Activated T-helper 17 cell treated with anti-CD3 and anti-CD28 coated beads, Interleukin-2, amount 50 U/mL, for 72 hours (primary cell): ENCODE results near the gene GATD1. TPM values are rescaled to one million over a fixed set of nuclear protein-coding genes. Genes with fewer than 3 reads are reported as not detected.

Experiments
- ATAC-seq: fragments of 150-1000 bp; cut with Tn5 transposase; replicated peaks from 2 replicates; pipeline ENCODE4 v1.10.0; 2021; ENCODE audit warnings: mild to moderate bottlenecking, moderate library complexity
- H3K27ac Mint-ChIP-seq: one replicate; pipeline ENCODE4 v1.8.0; 2022; ENCODE audit warnings: mixed read lengths
- H3K27me3 Mint-ChIP-seq: one replicate; pipeline ENCODE4 v1.8.0; 2022; ENCODE audit warnings: mixed read lengths
- H3K36me3 Mint-ChIP-seq: one replicate; pipeline ENCODE4 v1.8.0; 2022; ENCODE audit warnings: low read depth, mild to moderate bottlenecking, mixed read lengths
- H3K4me1 Mint-ChIP-seq: one replicate; pipeline ENCODE4 v1.8.0; 2022; ENCODE audit warnings: mixed read lengths
- H3K4me3 Mint-ChIP-seq: one replicate; pipeline ENCODE4 v1.8.0; 2022; ENCODE audit warnings: mild to moderate bottlenecking, mixed read lengths
- H3K9me3 Mint-ChIP-seq: one replicate; pipeline ENCODE4 v1.8.0; 2022; ENCODE audit warnings: mixed read lengths
- total RNA-seq, 2 donors: library from RNA; stranded (reverse); gene quantifications; one replicate each; pipeline ENCODE4 v1.2.3, GENCODE V29; 2022

The GATD1 gene
- 10 to 100 TPM; 42.3 to 60.9 TPM for total RNA-seq

- Mint-ChIP-seq H3K36me3 (peaks cover 28% of the 10 kb centered on the region), H3K27ac (peak within 1 kb of the TSS; percentile 86), H3K4me1 (no peaks in the 10 kb centered on the region), H3K4me3 (peak within 1 kb of the TSS; percentile 83), H3K9me3 (no peaks in the 10 kb centered on the region), H3K27me3 (no peaks in the 10 kb centered on the region)
- ATAC-seq, result peak; percentile 92
Observed at GRCh38 chr11:777288-778255, at the start of gene GATD1. TSS of gene GATD1 (minus strand) at chr11:777487. CDS start at chr11:777462, 25 bp downstream.

GRCh38 chr11:826836-827145 lies 49.5 kb upstream of the GATD1 start:
- peaks cover 7% of the 10 kb centered on the region for H3K27me3 Mint-ChIP-seq
- peak overlapping the region; percentile 64 for H3K4me3 Mint-ChIP-seq
- no peaks in the 10 kb centered on the region for H3K9me3 Mint-ChIP-seq
- peaks cover 6% of the 10 kb centered on the region for H3K4me1 Mint-ChIP-seq
- ATAC-seq, result no peak
- peaks cover 16% of the 10 kb centered on the region for H3K36me3 Mint-ChIP-seq
- no peak overlapping the region for H3K27ac Mint-ChIP-seq

GRCh38 chr11:826227-826621 lies 48.9 kb upstream of the GATD1 start:
- peaks cover 4% of the 10 kb centered on the region for H3K27me3 Mint-ChIP-seq
- no peaks in the 10 kb centered on the region for H3K9me3 Mint-ChIP-seq
- peaks cover 16% of the 10 kb centered on the region for H3K36me3 Mint-ChIP-seq
- peaks cover 6% of the 10 kb centered on the region for H3K4me1 Mint-ChIP-seq
- peak overlapping the region; percentile 64 for H3K4me3 Mint-ChIP-seq
- H3K27ac Mint-ChIP-seq, result no peak overlapping the region
- ATAC-seq, result no peak

GRCh38 chr11:825366-826226 lies 48.3 kb upstream of the GATD1 start:
- no peaks in the 10 kb centered on the region for H3K9me3 Mint-ChIP-seq
- no peak for ATAC-seq
- peaks cover 4% of the 10 kb centered on the region for H3K27me3 Mint-ChIP-seq
- H3K4me1 Mint-ChIP-seq, result peaks cover 6% of the 10 kb centered on the region
- H3K36me3 Mint-ChIP-seq, result peaks cover 16% of the 10 kb centered on the region
- H3K27ac Mint-ChIP-seq, result no peak overlapping the region
- no peak overlapping the region for H3K4me3 Mint-ChIP-seq

DNA sequence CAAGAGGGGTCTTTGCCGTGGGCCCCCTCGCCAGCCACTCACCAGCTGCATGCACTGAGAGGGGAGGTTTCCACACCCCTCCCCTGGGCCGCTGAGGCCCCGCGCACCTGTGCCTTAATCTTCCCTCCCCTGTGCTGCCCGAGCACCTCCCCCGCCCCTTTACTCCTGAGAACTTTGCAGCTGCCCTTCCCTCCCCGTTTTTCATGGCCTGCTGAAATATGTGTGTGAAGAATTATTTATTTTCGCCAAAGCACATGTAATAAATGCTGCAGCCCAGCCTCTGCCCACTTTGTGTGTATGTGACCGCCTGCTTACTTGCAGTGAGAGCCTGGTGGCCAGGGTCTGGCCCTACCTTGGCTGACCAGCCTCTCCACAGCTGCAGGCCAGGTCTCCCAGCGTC lies 47.7 kb upstream of the GATD1 start:
- H3K4me1 Mint-ChIP-seq, result peaks cover 6% of the 10 kb centered on the region
- H3K4me3 Mint-ChIP-seq, result no peak overlapping the region
- H3K27me3 Mint-ChIP-seq, result peaks cover 4% of the 10 kb centered on the region
- peaks cover 16% of the 10 kb centered on the region for H3K36me3 Mint-ChIP-seq
- H3K27ac Mint-ChIP-seq, result no peak overlapping the region
- ATAC-seq, result no peak
- no peaks in the 10 kb centered on the region for H3K9me3 Mint-ChIP-seq

DNA sequence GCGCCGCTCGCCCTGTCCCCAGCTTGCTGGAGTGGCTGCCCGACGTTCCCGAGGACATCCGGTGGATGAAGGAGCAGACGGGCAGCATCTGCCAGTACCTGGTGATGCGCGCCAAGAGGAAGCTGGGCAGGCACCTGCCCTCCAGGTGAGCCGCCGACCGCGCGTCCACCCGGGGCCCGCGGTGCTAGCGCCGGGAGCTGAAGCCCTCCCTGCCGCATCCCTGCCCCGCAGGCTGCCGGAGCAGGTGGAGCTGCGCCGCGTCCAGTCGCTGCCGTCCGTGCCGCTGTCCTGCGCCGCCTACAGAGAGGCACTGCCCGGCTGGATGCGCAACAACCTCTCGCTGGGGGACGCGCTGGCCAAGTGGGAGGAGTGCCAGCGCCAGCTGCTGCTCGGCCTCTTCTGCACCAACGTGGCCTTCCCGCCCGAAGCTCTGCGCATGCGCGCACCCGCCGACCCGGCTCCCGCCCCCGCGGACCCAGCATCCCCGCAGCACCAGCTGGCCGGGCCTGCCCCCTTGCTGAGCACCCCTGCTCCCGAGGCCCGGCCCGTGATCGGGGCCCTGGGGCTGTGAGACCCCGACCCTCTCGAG lies 47.1 kb upstream of the GATD1 start:
- peaks cover 6% of the 10 kb centered on the region for H3K4me1 Mint-ChIP-seq
- H3K27me3 Mint-ChIP-seq, result peaks cover 4% of the 10 kb centered on the region
- ATAC-seq, result no peak
- H3K36me3 Mint-ChIP-seq, result peaks cover 16% of the 10 kb centered on the region
- H3K4me3 Mint-ChIP-seq, result no peak overlapping the region
- no peaks in the 10 kb centered on the region for H3K9me3 Mint-ChIP-seq
- H3K27ac Mint-ChIP-seq, result no peak overlapping the region

DNA sequence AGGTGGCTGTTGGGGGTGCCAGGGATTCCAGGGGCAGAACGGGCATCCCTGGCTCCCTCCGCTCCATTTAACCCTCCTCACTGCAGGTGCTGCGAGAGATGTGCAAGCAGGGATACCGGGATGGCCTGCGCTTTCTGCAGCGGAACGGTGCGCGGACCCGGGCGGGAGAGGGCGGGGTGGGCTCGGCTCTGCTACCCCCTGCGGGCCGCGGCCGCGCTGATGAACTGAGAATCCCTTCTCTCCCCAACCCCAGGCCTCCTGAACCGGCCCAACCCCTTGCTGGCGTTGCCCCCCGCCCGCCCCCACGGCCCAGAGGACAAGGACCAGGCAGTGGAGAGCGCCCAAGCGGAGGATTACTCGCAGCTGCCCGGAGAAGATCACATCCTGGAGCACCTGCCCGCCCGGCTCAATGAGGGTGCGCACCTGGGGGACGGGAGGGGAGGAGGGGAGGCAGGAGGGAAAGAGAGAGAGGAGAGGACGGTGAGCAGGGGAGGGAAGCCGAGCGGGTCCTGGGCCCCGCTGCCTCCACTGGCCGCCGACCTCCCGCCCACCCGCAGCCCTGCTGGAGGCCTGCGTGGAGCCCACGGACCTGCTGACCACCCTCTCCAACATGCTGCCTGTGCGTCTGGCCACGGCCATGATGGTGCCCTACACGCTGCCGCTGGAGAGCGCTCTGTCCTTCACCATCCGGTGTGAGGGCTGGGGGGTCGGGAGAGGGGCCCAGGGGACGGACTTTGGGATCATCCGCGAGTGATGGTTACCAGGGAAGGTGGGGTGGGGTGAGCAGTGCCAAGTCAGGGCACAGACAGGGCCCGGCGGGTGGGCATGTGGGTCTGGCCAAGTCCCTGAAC lies 46.4 kb upstream of the GATD1 start:
- H3K4me1 Mint-ChIP-seq, result peaks cover 6% of the 10 kb centered on the region
- H3K9me3 Mint-ChIP-seq, result no peaks in the 10 kb centered on the region
- no peak overlapping the region for H3K4me3 Mint-ChIP-seq
- peaks cover 4% of the 10 kb centered on the region for H3K27me3 Mint-ChIP-seq
- no peak for ATAC-seq
- H3K27ac Mint-ChIP-seq, result no peak overlapping the region
- H3K36me3 Mint-ChIP-seq, result peaks cover 16% of the 10 kb centered on the region

DNA sequence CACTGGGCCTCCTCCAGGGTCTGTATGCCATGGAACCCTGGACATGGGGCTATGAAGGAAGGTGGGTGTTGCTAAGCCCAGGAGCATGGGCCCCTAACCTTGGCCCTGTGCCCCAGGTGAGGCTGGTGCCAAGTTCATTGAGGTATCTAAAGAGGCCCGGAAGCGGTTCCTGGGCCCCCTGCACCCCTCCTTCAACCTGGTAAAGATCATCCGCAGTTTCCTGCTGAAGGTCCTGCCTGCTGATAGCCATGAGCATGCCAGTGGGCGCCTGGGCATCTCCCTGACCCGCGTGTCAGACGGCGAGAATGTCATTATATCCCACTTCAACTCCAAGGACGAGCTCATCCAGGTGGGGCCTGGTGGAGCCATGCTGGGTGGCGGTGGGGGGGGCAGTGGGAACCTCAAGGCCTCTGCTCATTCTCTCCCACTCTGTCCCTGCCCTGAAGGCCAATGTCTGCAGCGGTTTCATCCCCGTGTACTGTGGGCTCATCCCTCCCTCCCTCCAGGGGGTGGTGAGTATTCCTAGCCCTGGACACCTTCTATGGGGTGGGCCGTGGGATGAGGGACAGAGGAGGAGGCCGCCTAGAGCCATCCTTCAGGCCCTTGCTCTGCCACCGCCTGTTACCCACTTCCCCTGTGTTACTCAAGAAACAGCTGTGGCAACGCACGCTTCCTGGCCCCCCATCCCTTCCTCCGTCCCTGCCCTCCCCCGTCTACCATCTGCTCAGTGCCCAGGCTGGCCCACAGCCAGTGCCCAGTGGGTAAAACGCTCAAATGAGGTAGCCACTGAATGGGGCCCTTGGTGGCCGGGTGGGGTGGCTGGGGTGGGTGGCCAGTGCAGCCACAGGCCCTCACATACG lies 44.5 kb upstream of the GATD1 start:
- H3K9me3 Mint-ChIP-seq, result no peaks in the 10 kb centered on the region
- H3K27me3 Mint-ChIP-seq, result no peaks in the 10 kb centered on the region
- H3K36me3 Mint-ChIP-seq, result peaks cover 16% of the 10 kb centered on the region
- no peaks in the 10 kb centered on the region for H3K4me1 Mint-ChIP-seq
- peak overlapping the region; percentile 71 for H3K4me3 Mint-ChIP-seq
- no peak overlapping the region for H3K27ac Mint-ChIP-seq
- no peak for ATAC-seq

DNA sequence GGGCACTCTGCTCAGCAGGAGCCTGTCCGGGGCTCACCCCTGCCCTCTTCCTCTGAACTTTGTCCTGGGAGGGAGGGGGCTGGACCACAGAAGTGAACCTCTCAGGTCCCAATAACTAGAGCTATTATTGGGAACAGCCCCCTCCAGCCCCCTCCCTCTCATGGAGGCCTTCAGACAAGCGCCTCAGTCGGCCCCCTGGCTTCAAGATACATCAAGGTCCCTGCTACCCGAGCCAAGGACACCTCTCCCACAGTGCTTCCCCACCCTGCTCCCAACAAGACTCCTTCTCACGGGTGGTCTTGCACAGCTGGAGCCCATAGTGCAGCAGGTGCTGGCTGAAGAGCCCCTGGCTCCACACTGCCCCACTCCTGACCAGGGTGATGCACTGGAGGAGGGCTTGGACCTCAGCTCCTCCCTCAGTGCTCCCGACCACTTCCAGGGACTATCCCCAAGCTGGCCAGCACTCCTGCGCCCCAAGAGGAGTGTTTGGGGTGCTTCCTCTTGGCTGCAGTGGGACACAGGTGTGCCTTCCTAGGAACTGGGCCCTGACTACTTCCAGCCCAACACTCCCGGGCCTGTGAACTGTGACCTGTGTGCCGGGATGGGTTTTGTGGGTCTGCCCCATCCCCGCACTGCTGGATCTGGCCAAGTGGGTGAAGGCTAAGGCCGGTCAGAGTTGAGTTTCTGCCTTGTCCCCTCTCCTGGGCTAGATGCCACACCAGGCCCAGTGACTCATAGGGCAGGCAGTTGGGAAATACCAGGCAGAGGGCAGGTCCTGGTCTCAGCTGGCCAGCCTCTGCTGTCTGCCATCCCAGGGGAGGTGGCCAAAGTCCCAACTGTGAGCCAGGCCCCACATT lies 43.6 kb upstream of the GATD1 start:
- ATAC-seq, result no peak
- H3K4me1 Mint-ChIP-seq, result no peaks in the 10 kb centered on the region
- H3K4me3 Mint-ChIP-seq, result peak overlapping the region; percentile 71
- H3K36me3 Mint-ChIP-seq, result peaks cover 16% of the 10 kb centered on the region
- H3K27me3 Mint-ChIP-seq, result no peaks in the 10 kb centered on the region
- H3K9me3 Mint-ChIP-seq, result no peaks in the 10 kb centered on the region
- H3K27ac Mint-ChIP-seq, result peak overlapping the region; percentile 43

GRCh38 chr11:819943-820649 lies 42.8 kb upstream of the GATD1 start:
- Mint-ChIP-seq H3K36me3 (peaks cover 11% of the 10 kb centered on the region), H3K4me1 (no peaks in the 10 kb centered on the region), H3K4me3 (peak overlapping the region; percentile 71), H3K9me3 (no peaks in the 10 kb centered on the region), H3K27me3 (no peaks in the 10 kb centered on the region), H3K27ac (peak overlapping the region; percentile 43)
- ATAC-seq, result peak; percentile 78

DNA sequence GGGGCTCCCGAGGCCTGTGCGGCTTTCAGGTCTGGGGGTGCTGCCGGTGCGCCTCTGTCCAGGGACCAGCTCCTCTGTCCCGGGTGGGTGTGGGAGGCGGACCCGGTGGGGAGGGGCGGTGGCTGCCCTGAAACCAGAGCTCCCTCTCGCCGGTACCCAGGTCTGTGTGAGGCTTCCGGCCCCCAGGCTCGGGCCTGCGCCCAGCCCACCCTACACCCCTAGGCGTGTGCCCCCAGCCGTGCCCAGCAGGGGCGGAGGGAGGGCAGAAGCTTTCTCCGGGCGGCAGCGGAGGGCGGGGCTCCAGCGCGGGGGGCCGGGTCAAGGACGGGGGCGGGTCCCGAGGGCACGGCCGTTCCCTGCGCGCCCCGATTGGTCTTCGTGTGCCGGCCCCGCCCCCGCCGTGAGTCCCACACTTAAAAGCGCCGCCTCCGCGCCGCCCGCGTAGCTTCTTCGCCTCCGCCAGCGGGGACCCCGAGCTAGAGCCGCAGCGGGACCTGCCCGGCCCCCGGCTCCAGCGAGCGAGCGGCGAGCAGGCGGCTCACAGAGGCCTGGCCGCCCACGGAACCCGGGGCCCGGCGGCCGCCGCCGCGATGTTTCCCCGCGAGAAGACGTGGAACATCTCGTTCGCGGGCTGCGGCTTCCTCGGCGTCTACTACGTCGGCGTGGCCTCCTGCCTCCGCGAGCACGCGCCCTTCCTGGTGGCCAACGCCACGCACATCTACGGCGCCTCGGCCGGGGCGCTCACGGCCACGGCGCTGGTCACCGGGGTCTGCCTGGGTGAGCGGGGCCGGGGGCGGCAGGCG lies 42.0 kb upstream of the GATD1 start:
- H3K36me3 Mint-ChIP-seq, result peaks cover 13% of the 10 kb centered on the region
- peak; percentile 88 for ATAC-seq
- H3K27ac Mint-ChIP-seq, result no peak overlapping the region
- H3K4me1 Mint-ChIP-seq, result no peaks in the 10 kb centered on the region
- no peaks in the 10 kb centered on the region for H3K27me3 Mint-ChIP-seq
- H3K9me3 Mint-ChIP-seq, result no peaks in the 10 kb centered on the region
- peak overlapping the region; percentile 71 for H3K4me3 Mint-ChIP-seq
